ENCODE results near the gene RASA2.

GRCh38 chr3:141659821-141660613, 173.2 kb downstream of the RASA2 start:
- no peak for TF ChIP-seq EP300 (IDR thresholded peaks at IDR 0.05)
- TF ChIP-seq, protein P1, sequence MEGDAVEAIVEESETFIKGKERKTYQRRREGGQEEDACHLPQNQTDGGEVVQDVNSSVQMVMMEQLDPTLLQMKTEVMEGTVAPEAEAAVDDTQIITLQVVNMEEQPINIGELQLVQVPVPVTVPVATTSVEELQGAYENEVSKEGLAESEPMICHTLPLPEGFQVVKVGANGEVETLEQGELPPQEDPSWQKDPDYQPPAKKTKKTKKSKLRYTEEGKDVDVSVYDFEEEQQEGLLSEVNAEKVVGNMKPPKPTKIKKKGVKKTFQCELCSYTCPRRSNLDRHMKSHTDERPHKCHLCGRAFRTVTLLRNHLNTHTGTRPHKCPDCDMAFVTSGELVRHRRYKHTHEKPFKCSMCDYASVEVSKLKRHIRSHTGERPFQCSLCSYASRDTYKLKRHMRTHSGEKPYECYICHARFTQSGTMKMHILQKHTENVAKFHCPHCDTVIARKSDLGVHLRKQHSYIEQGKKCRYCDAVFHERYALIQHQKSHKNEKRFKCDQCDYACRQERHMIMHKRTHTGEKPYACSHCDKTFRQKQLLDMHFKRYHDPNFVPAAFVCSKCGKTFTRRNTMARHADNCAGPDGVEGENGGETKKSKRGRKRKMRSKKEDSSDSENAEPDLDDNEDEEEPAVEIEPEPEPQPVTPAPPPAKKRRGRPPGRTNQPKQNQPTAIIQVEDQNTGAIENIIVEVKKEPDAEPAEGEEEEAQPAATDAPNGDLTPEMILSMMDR (IDR thresholded peaks at IDR 0.05), result no peak
- peak in 1 of 4 donors; percentile 29 for TF ChIP-seq POLR2A (IDR thresholded peaks at IDR 0.05)

Measured in upper lobe of left lung (tissue), 4 donors.